T1000 (cell line): ENCODE results near the gene MKLN1.
"Not testable (repeated sequence)": the region's sequence is repeated elsewhere in the genome, so short reads cannot be mapped to it uniquely, and the experiment has no call there.

ENCODE experiments used
- DNase-seq: peaks from one replicate; lab custom pipeline; 2025; ENCODE audit warnings: mixed read lengths; lab: John Stamatoyannopoulos, UW

MKLN1 gene

GRCh38 chr7:131501930-131502685, 174.4 kb downstream of the MKLN1 start:
- no peak for DNase-seq

- no peak for DNase-seq
Observed at GRCh38 chr7:131502810-131503508, 175.3 kb downstream of the MKLN1 start.

- no peak for DNase-seq
Observed at GRCh38 chr7:131503639-131504038, 176.0 kb downstream of the MKLN1 start.

GRCh38 chr7:131504157-131504899, 176.7 kb downstream of the MKLN1 start:
- no peak for DNase-seq

- not testable (repeated sequence) for DNase-seq
Observed at GRCh38 chr7:131505037-131505620, 177.5 kb downstream of the MKLN1 start.

- DNase-seq = no peak
Observed at GRCh38 chr7:131505636-131506557, 178.2 kb downstream of the MKLN1 start.

GRCh38 chr7:131506597-131506996, 178.9 kb downstream of the MKLN1 start:
- DNase-seq = no peak

GRCh38 chr7:131507592-131508331, 180.1 kb downstream of the MKLN1 start:
- peak; percentile 51 for DNase-seq

- no peak for DNase-seq
Observed at GRCh38 chr7:131508754-131509486, 181.2 kb downstream of the MKLN1 start.

GRCh38 chr7:131509781-131510180, 182.1 kb downstream of the MKLN1 start:
- no peak for DNase-seq

GRCh38 chr7:131511071-131511470, 183.4 kb downstream of the MKLN1 start:
- DNase-seq = no peak

- no peak for DNase-seq
Observed at GRCh38 chr7:131511774-131512535, 184.3 kb downstream of the MKLN1 start.

- peak; percentile 15 for DNase-seq
Observed at GRCh38 chr7:131513245-131514061, 185.8 kb downstream of the MKLN1 start.

- not testable (repeated sequence) for DNase-seq
Observed at GRCh38 chr7:131515471-131515870, 187.8 kb downstream of the MKLN1 start.

- no peak for DNase-seq
Observed at GRCh38 chr7:131517218-131517923, 189.7 kb downstream of the MKLN1 start.

- no peak for DNase-seq
Observed at GRCh38 chr7:131518626-131519025, 190.9 kb downstream of the MKLN1 start.

GRCh38 chr7:131521651-131522163, 194.0 kb downstream of the MKLN1 start:
- DNase-seq = no peak
